Measurements from ENCODE around the gene BSCL2.

DNA sequence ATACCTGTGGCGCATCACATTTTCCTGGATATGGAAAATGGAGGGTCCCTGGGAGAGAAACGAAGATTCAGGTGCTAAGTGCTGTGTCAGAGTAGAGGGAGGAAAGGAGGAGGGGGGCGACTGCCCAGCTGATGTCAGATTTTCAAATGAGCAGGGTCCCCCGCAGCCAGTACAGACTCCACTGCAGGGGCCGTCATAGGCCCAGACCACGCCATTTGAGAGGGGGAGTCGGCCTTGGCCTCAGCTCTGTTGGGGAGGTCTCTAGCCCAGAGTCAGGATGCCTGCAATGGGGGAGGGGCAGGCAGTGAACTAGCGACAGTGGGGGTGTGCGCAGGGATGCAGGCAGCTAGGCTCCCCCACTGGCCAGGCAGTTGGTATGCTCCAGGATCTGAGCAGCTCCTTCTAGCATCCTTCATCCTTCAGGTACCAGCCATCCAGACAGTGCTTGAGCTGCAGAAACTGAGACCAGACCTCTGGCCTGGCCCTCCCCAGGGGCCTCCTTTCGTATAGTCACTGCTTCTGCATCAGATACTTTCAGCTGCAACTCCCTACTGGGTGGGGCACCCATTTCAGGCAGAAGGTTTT lies at the start of gene BSCL2, which contains the start of gene GNG3:
- TF ChIP-seq, protein P1, sequence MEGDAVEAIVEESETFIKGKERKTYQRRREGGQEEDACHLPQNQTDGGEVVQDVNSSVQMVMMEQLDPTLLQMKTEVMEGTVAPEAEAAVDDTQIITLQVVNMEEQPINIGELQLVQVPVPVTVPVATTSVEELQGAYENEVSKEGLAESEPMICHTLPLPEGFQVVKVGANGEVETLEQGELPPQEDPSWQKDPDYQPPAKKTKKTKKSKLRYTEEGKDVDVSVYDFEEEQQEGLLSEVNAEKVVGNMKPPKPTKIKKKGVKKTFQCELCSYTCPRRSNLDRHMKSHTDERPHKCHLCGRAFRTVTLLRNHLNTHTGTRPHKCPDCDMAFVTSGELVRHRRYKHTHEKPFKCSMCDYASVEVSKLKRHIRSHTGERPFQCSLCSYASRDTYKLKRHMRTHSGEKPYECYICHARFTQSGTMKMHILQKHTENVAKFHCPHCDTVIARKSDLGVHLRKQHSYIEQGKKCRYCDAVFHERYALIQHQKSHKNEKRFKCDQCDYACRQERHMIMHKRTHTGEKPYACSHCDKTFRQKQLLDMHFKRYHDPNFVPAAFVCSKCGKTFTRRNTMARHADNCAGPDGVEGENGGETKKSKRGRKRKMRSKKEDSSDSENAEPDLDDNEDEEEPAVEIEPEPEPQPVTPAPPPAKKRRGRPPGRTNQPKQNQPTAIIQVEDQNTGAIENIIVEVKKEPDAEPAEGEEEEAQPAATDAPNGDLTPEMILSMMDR (IDR thresholded peaks at IDR 0.05) = no peak
- no peak for TF ChIP-seq POLR2AphosphoS5 (IDR thresholded peaks at IDR 0.05; ENCODE audit: low read depth, low read length)
- no peak for TF ChIP-seq REST (IDR thresholded peaks at IDR 0.05; ENCODE audit: insufficient read depth in 1 of 2, low read depth in 2 of 2, low read length in 1 of 2)

All from Panc1 (cell line).